HL-60 (cell line): ENCODE data around the gene PARL.

Experiments used
- POLR2AphosphoS5 ChIP-seq: IDR thresholded peaks from 2 replicates; pipeline ENCODE4 v1.6.1; 2012; ENCODE audit warnings: low read depth
- REST ChIP-seq: IDR thresholded peaks from 2 replicates; pipeline ENCODE4 v1.6.1; 2012; ENCODE audit warnings: low read depth; ENCODE audit not compliant: insufficient replicate concordance

- TF ChIP-seq POLR2AphosphoS5 (no peak), REST (no peak)
These were observed 35.7 kb upstream of the PARL start for GRCh38 chr3:183920416-183920815.
